Measurements from ENCODE around the gene PROK2. TPM values are rescaled to one million over a fixed set of nuclear protein-coding genes. Genes with fewer than 3 reads are reported as not detected.

The PROK2 gene
- total RNA-seq, 1 experiment from 2014 or later = 1.4 TPM

DNA sequence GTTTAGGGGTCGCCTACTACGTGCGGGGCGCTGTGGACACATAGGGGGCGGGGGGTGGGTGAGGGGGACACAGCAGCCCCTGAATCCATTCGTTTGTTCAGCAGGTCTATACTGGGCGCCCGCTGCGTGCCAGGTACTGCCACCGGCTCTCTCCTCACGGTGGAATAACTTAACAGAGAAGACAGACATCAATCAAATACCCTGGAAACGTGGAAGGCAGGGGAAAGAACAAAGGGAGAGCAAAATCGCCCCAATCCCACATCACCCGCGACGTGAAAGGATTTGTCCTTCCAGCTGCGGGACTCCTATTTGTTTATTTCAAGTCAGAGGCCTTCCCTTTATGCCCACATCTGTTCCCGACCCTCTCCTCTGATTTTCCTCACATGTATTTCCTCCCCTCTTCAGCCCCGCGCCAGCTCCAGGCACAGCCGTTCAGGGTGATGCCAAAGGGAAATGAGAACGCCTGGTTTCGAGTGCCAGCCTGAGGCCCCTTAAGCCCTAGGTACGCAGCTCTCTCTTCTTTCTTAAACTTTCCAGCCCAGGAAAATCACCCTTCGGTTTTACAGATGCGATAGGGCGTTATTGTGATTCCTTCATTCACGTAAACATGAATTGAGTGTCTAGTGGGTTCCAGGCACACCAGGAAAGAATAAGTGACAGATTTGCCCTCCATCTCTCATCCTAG lies 726 bp upstream of the PROK2 start:
- Histone ChIP-seq H4K5ac (ENCODE audit: insufficient read length, low read depth, low read length) (no peak overlapping the region), H2AFZ (ENCODE audit: low read length) (no peak overlapping the region), H3K23me2 (ENCODE audit: insufficient read length, low read depth, low read length, poor library complexity, severe bottlenecking) (no peaks in the 10 kb centered on the region), H3K9me3 (ENCODE audit: control insufficient read depth, low read depth, low read length) (no peaks in the 10 kb centered on the region), H3K18ac (ENCODE audit: insufficient read length, low read depth, low read length) (no peak overlapping the region), H2BK5ac (ENCODE audit: insufficient read length, low read length) (no peak overlapping the region), H3K27ac (ENCODE audit: insufficient read length, low read depth, low read length) (no peak overlapping the region), H3K79me1 (ENCODE audit: insufficient read depth, low read depth, low read length, poor library complexity, severe bottlenecking) (no peaks in the 10 kb centered on the region), H3K27me3 (ENCODE audit: insufficient read depth, low read length) (peaks cover 23% of the 10 kb centered on the region), H2AK5ac (ENCODE audit: insufficient read length, low read length) (no peak overlapping the region), H3K14ac (ENCODE audit: insufficient read depth, low read length) (no peak overlapping the region), H3K9ac (ENCODE audit: extremely low read depth, insufficient read length, low read length) (no peak overlapping the region), H2BK20ac (ENCODE audit: low read depth, low read length, poor library complexity, severe bottlenecking) (no peak overlapping the region), H2BK12ac (ENCODE audit: insufficient read length, low read depth, low read length) (no peak overlapping the region), H3T11ph (ENCODE audit: low read length) (no peak overlapping the region), H3K4me1 (ENCODE audit: insufficient read depth, low read length) (no peaks in the 10 kb centered on the region; the same call in 1 of the 2 replicates), H2BK15ac (ENCODE audit: low read depth, low read length) (no peak overlapping the region), H4K20me1 (ENCODE audit: control insufficient read depth, insufficient read depth, insufficient read length) (no peaks in the 10 kb centered on the region), H4K8ac (replicated peaks; ENCODE audit: insufficient read length, low read depth, low read length) (no peak overlapping the region), H3K79me2 (ENCODE audit: insufficient read depth, low read length) (no peaks in the 10 kb centered on the region), H4K91ac (ENCODE audit: insufficient read length, low read depth, low read length) (no peak overlapping the region), H3K23ac (ENCODE audit: insufficient read length, low read depth, low read length) (no peak overlapping the region), H2BK120ac (ENCODE audit: low read depth, low read length, poor library complexity, severe bottlenecking) (no peak overlapping the region), H3K4me2 (ENCODE audit: insufficient read depth, insufficient read length, low read length) (peak overlapping the region; percentile 22), H3K4ac (ENCODE audit: low read depth, low read length) (no peak overlapping the region), H3K56ac (ENCODE audit: insufficient read length, low read depth, low read length) (no peak overlapping the region)
- WGBS (ENCODE audit: extremely low coverage, insufficient read length, low lambda C conversion rate) = no CpG with 5 or more reads among the region's 28 CpGs
- Mint-ChIP-seq H3K4me3 (peak overlapping the region; percentile 67 to 82), H3K27ac (no peak overlapping the region), H3K36me3 (ENCODE audit: insufficient read depth in 1 of 3, low read depth in 3 of 3) (no peaks in the 10 kb centered on the region), H3K27me3 (ENCODE audit: low read depth) (peaks cover 61% of the 10 kb centered on the region), H3K4me1 (peaks cover 23 to 31% of the 10 kb centered on the region in 2 experiments), H3K9me3 (no peaks in the 10 kb centered on the region; a peak in 1 of 5 replicates)
- DNase-seq = no peak
- TF ChIP-seq, protein P1, sequence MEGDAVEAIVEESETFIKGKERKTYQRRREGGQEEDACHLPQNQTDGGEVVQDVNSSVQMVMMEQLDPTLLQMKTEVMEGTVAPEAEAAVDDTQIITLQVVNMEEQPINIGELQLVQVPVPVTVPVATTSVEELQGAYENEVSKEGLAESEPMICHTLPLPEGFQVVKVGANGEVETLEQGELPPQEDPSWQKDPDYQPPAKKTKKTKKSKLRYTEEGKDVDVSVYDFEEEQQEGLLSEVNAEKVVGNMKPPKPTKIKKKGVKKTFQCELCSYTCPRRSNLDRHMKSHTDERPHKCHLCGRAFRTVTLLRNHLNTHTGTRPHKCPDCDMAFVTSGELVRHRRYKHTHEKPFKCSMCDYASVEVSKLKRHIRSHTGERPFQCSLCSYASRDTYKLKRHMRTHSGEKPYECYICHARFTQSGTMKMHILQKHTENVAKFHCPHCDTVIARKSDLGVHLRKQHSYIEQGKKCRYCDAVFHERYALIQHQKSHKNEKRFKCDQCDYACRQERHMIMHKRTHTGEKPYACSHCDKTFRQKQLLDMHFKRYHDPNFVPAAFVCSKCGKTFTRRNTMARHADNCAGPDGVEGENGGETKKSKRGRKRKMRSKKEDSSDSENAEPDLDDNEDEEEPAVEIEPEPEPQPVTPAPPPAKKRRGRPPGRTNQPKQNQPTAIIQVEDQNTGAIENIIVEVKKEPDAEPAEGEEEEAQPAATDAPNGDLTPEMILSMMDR (conservative IDR thresholded peaks at IDR 0.05) = no peak

All from H9 (cell line).